ENCODE measurements around the gene SENP7.
"Not testable (repeated sequence)": the region's sequence is repeated elsewhere in the genome, so short reads cannot be mapped to it uniquely, and the experiment has no call there.

SENP7 gene

GRCh38 chr3:101500208-101500607 lies 12.8 kb downstream of the SENP7 start:
- FAIRE-seq (no peak), DNase-seq (ENCODE audit: insufficient read length, low spot score) (no peak)
- TF ChIP-seq POLR2A (IDR thresholded peaks at IDR 0.05; ENCODE audit: low read depth, low read length) (no peak), SPI1 (IDR thresholded peaks at IDR 0.05; ENCODE audit: low read depth, low read length) (no peak)

DNA sequence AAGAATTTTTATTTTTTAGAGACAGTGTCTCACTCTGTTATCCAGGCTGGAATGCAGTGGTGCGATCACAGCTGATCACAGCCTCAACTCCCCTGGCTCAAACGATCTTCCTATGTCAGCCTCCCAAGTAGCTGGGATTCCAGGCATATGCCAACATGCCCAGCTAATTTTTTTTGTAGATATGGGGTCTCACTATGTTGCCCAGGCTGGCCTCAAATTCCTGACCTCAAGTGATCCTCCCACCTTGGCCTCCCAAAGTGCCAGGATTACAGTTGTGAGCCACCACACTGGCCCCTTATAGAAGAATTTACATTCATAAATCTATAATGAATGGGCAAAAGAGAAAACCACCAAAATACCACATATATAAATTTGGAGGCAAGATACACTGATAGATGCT lies 15.2 kb downstream of the SENP7 start:
- FAIRE-seq, result no peak

DNA sequence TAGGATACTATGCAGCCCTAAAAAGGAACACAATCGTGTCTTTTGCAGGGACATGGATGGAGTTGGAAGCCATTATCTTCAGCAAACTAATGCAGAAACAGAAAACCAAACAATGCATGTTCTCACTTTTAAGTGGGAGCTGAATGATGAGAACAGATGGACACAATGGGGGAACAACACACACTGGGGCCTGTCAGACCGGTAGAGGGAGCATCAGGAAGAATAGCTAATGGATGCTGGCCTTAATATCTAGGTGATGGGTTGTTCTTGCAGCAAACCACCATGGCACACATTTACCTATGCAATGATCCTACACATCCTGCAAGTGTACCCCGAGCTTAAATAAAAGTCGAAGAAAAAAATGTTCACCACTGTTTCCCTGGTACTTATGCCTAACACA lies 17.5 kb downstream of the SENP7 start:
- DNase-seq (ENCODE audit: insufficient read length, low spot score) (no peak), FAIRE-seq (no peak)
- TF ChIP-seq POLR2A (IDR thresholded peaks at IDR 0.05; ENCODE audit: low read depth, low read length) (no peak), POLR2AphosphoS5 (IDR thresholded peaks at IDR 0.05; ENCODE audit: low read depth, low read length) (no peak), PAX5 (IDR thresholded peaks at IDR 0.05; ENCODE audit: insufficient read depth, low read length, severe bottlenecking) (no peak), TAF1 (IDR thresholded peaks at IDR 0.05; ENCODE audit: low read depth, low read length) (no peak), SPI1 (IDR thresholded peaks at IDR 0.05; ENCODE audit: low read depth, low read length) (no peak), POU2F2 (IDR thresholded peaks at IDR 0.05; ENCODE audit: low read depth, low read length) (no peak)

More for the DNA sequence above, 15.2 kb downstream of the SENP7 start:
- no peak for DNase-seq (ENCODE audit: insufficient read length, low spot score)
- TF ChIP-seq POU2F2 (IDR thresholded peaks at IDR 0.05; ENCODE audit: low read depth, low read length) (no peak), SPI1 (IDR thresholded peaks at IDR 0.05; ENCODE audit: low read depth, low read length) (no peak), TAF1 (IDR thresholded peaks at IDR 0.05; ENCODE audit: low read depth, low read length) (no peak), POLR2AphosphoS5 (IDR thresholded peaks at IDR 0.05; ENCODE audit: low read depth, low read length) (no peak), PAX5 (IDR thresholded peaks at IDR 0.05; ENCODE audit: insufficient read depth, low read length, severe bottlenecking) (no peak), POLR2A (IDR thresholded peaks at IDR 0.05; ENCODE audit: low read depth, low read length) (no peak)

DNA sequence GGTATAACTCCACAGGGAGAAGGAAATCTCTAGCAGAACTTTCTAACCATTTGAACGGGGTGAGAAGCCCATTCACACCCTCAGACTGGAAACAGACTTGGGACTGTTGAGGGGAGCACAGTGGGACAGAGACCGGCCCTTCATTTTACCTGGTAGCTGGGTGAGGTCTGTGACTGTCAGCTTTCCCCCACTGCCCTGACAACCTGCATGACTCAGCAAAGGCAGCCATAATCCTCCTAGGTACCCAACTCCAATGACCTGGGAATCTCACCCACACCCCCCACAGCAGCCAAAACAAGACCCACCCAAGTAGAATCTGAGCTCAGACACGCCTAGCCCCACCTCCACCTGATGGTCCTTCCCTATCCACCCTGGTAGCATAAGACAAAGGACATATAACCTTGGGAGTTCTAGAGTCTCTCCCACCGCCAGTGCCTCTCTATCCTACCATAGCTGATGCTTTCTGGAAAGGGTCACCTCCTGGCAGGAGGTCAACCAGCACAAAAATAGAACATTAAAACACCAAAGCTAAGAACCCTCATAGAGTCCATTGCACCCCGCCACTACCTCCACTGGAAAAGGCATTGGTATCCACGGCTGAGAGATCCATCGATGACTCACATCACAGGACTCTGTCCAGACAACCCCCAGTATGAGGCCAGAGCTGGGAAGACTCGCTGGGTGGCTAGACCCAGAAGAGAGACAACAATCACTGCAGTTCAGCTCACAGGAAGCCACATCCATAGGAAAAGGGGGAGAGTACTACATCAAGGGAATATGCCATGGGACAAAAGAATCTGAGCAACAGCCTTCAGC lies 28.0 kb downstream of the SENP7 start:
- TF ChIP-seq SPI1 (IDR thresholded peaks at IDR 0.05; ENCODE audit: low read depth, low read length) (no peak), POLR2A (IDR thresholded peaks at IDR 0.05; ENCODE audit: low read depth, low read length) (no peak), TAF1 (IDR thresholded peaks at IDR 0.05; ENCODE audit: low read depth, low read length) (no peak), POU2F2 (IDR thresholded peaks at IDR 0.05; ENCODE audit: low read depth, low read length) (no peak), POLR2AphosphoS5 (IDR thresholded peaks at IDR 0.05; ENCODE audit: low read depth, low read length) (no peak), PAX5 (IDR thresholded peaks at IDR 0.05; ENCODE audit: insufficient read depth, low read length, severe bottlenecking) (no peak)
- FAIRE-seq (no peak), DNase-seq (ENCODE audit: insufficient read length, low spot score) (no peak)

- FAIRE-seq (no peak), DNase-seq (ENCODE audit: insufficient read length, low spot score) (no peak)
- TF ChIP-seq TAF1 (IDR thresholded peaks at IDR 0.05; ENCODE audit: low read depth, low read length), result no peak
- TF ChIP-seq SPI1 (IDR thresholded peaks at IDR 0.05; ENCODE audit: low read depth, low read length), result no peak
- no peak for TF ChIP-seq POLR2A (IDR thresholded peaks at IDR 0.05; ENCODE audit: low read depth, low read length)
- no peak for TF ChIP-seq PAX5 (IDR thresholded peaks at IDR 0.05; ENCODE audit: insufficient read depth, low read length, severe bottlenecking)
- TF ChIP-seq POU2F2 (IDR thresholded peaks at IDR 0.05; ENCODE audit: low read depth, low read length), result no peak
- no peak for TF ChIP-seq POLR2AphosphoS5 (IDR thresholded peaks at IDR 0.05; ENCODE audit: low read depth, low read length)
Measured at GRCh38 chr3:101478980-101479379, 34.0 kb downstream of the SENP7 start.

DNA sequence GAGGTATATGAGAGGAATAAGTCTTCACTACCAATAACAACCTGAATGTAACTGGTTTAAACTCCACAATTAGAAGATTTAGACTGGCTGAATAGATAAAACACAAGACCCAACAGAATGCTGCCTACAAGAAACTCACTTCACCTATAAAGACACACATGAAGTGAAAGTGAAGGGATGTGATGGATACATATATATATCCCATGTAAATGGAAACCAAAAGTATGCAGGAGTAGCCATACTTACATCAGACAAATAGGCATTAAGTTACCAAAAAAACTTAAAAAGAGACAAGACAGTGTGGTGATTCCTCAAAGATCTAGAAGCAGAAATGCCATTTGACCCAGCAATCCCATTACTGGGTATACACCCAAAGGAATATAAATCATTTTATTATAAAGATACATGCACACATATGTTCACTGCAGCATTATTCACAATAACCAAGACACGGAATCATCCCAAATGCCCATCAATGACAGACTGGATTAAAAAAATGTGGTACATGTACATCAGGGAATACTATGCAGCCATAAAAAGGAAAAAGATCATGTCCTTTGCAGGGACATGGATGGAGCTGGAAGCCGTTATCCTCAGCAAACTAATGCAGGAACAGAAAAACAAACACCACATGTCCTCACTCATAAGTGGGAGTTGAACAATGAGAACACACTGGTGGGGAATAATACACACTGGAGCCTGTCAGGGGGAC lies 38.0 kb downstream of the SENP7 start:
- not testable (repeated sequence) for DNase-seq (ENCODE audit: insufficient read length, low spot score); FAIRE-seq

DNA sequence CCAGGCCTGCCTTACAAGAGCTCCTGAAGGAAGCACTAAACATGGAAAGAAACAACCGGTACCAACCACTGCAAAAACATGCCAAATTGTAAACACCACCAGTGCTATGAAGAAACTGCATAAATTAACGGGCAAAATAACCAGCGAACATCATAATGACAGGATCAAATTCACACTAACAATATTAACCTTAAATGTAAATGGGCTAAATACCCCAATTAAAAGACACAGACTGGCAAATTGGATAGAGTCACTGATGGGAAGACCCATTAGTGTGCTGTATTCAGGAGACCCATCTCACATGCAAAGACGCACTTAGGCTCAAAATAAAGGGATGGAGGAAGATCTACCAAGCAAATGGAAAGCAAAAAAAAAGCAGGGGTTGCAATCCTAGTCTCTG lies 44.3 kb downstream of the SENP7 start:
- FAIRE-seq; DNase-seq (ENCODE audit: insufficient read length, low spot score): not testable (repeated sequence)

- not testable (repeated sequence) for DNase-seq (ENCODE audit: insufficient read length, low spot score); FAIRE-seq
Measured at GRCh38 chr3:101467310-101467663, 45.7 kb downstream of the SENP7 start.

GRCh38 chr3:101466465-101467309 lies 46.3 kb downstream of the SENP7 start:
- FAIRE-seq, result no peak
- DNase-seq (ENCODE audit: insufficient read length, low spot score), result no peak

DNA sequence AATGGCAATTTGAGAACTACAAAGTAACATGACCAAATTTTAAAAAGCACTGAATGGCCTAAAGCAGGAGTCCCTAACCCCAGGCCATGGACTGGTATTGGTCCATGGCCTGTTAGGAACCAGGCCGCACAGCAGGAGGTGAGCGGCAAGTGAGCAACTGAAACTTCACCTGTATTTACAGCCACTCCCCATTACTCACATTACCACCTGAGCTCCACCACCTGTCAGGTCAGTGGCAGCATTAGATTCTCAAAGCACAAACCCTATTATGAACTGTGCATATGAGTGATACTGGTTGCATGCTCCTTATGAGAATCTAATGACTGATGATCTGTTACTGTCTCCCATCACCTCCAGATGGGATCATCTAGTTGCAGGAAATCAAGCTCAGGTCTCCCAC lies 48.8 kb downstream of the SENP7 start:
- TF ChIP-seq SPI1 (IDR thresholded peaks at IDR 0.05; ENCODE audit: low read depth, low read length) (no peak), PAX5 (IDR thresholded peaks at IDR 0.05; ENCODE audit: insufficient read depth, low read length, severe bottlenecking) (no peak), POLR2AphosphoS5 (IDR thresholded peaks at IDR 0.05; ENCODE audit: low read depth, low read length) (no peak), POU2F2 (IDR thresholded peaks at IDR 0.05; ENCODE audit: low read depth, low read length) (no peak), TAF1 (IDR thresholded peaks at IDR 0.05; ENCODE audit: low read depth, low read length) (no peak), POLR2A (IDR thresholded peaks at IDR 0.05; ENCODE audit: low read depth, low read length) (no peak)
- FAIRE-seq, result no peak
- DNase-seq (ENCODE audit: insufficient read length, low spot score), result no peak

More at GRCh38 chr3:101466465-101467309, 46.3 kb downstream of the SENP7 start:
- TF ChIP-seq TAF1 (IDR thresholded peaks at IDR 0.05; ENCODE audit: low read depth, low read length) (no peak), POLR2AphosphoS5 (IDR thresholded peaks at IDR 0.05; ENCODE audit: low read depth, low read length) (no peak), PAX5 (IDR thresholded peaks at IDR 0.05; ENCODE audit: insufficient read depth, low read length, severe bottlenecking) (no peak), POLR2A (IDR thresholded peaks at IDR 0.05; ENCODE audit: low read depth, low read length) (no peak), SPI1 (IDR thresholded peaks at IDR 0.05; ENCODE audit: low read depth, low read length) (no peak), POU2F2 (IDR thresholded peaks at IDR 0.05; ENCODE audit: low read depth, low read length) (no peak)
